HAP-1 (cell line): Measurements from ENCODE around the gene DMXL2.
A peak's percentile ranks its signal among the peaks of the same experiment; 100 is the strongest.
"Not testable (repeated sequence)": the region's sequence is repeated elsewhere in the genome, so short reads cannot be mapped to it uniquely, and the experiment has no call there.

Experiments
- DNase-seq, 2 experiments: peaks; one replicate each; pipeline ENCODE4 v3.0.0-alpha.2; 2016 to 2020; ENCODE audit warnings: low spot score in 2 of 2
- H3K27me3 ChIP-seq: fragments of 250-450 bp; sonication (Bioruptor Pico); 2 replicates; pipeline ENCODE4 v1.5.1; 2020; ENCODE audit warnings: low read depth, mild to moderate bottlenecking, moderate library complexity
- H3K36me3 ChIP-seq: fragments of 250-450 bp; sonication (Bioruptor Pico); replicated peaks from 2 replicates; pipeline ENCODE4 v1.5.1; 2020; ENCODE audit warnings: mild to moderate bottlenecking
- H3K4me1 ChIP-seq: fragments of 250-450 bp; sonication (Bioruptor Pico); 2 replicates; pipeline ENCODE4 v1.5.1; 2020; ENCODE audit warnings: mild to moderate bottlenecking
- H3K4me3 ChIP-seq: fragments of 250-450 bp; sonication (Bioruptor Pico); 2 replicates; pipeline ENCODE4 v1.5.1; 2020; ENCODE audit warnings: mild to moderate bottlenecking, moderate library complexity
- H3K9me3 ChIP-seq: fragments of 250-450 bp; sonication (Bioruptor Pico); 2 replicates; pipeline ENCODE4 v1.5.1; 2020; ENCODE audit warnings: mild to moderate bottlenecking, moderate library complexity
- in situ Hi-C: fragments of 300-500 bp; cut with MboI; formaldehyde crosslinking; loops from 3 replicates; pipeline ENCODE4 v1.14.3; 2020; ENCODE audit warnings: low sequenced_read_pairs, inconsistent platforms, mixed read lengths

Gene DMXL2

DNA sequence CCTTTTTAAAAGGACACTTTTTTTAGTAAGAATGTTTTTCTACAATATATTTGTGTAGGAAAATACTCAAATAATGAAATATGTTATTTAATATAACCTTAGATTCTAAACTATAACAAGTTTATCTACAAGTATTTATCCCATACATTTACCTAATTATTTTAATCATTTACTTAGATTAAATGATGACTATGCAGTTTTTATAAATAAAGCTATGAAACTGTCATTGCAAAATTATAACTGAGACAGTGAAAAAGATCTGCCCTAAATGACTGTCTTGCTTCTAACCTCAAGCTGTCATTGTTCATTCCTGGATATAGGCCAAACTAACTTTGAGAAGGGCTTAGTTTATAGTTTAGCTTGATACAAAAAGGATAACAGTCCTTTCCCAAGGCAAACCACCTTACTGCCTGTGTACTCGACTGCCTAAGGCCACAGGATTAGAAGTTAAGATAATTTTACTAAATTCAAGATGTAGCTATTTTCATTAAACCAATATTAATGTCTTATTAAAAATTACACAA, 197.0 kb downstream of the DMXL2 start:
- H3K36me3 ChIP-seq: no peaks in the 10 kb centered on the region
- DNase-seq: no peak
- no peaks in the 10 kb centered on the region; the same call in 1 of the 2 replicates for H3K27me3 ChIP-seq
- no peaks in the 10 kb centered on the region for H3K9me3 ChIP-seq
- in situ Hi-C loops: no loop called here
- H3K4me1 ChIP-seq: no peaks in the 10 kb centered on the region
- H3K4me3 ChIP-seq: no peak overlapping the region

DNA sequence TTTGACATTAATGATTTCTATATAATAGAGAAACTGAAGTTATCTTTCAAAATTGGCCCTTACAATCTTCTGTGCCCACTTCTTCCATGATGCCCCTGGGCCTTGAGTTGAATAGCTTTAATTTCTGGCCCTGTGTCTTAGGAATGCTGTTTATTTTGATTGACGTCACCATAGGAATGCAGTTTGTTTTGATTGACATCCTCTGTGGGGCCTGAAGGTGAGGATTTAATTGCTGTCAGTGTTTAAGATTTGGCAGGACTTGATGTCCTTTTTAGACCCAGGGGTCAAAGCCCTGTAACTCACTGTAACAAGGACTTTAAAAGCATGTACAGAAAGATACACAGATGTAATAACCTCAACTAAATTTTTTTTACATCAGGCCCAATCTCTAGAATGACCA, 197.8 kb downstream of the DMXL2 start:
- in situ Hi-C loops: no loop called here
- H3K27me3 ChIP-seq: no peaks in the 10 kb centered on the region; the same call in 1 of the 2 replicates
- no peaks in the 10 kb centered on the region for H3K4me1 ChIP-seq
- DNase-seq: no peak
- H3K4me3 ChIP-seq: no peak overlapping the region
- H3K9me3 ChIP-seq: no peaks in the 10 kb centered on the region
- H3K36me3 ChIP-seq: no peaks in the 10 kb centered on the region

DNA sequence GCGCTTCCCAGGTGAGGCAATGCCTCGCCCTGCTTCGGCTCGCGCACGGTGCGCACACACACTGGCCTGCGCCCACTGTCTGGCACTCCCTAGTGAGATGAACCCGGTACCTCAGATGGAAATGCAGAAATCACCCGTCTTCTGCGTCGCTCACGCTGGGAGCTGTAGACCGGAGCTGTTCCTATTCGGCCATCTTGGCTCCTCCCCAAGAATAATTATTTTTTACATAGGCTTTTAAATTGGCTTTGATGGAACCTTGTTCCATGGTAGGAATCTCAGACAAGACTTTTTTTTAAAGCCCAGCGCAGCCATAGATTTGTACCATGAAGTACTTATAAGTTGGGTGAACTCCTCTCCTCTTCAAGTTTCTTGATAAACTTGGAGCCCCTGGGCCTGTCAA, 199.5 kb downstream of the DMXL2 start:
- in situ Hi-C loops: not testable (repeated sequence)

DNA sequence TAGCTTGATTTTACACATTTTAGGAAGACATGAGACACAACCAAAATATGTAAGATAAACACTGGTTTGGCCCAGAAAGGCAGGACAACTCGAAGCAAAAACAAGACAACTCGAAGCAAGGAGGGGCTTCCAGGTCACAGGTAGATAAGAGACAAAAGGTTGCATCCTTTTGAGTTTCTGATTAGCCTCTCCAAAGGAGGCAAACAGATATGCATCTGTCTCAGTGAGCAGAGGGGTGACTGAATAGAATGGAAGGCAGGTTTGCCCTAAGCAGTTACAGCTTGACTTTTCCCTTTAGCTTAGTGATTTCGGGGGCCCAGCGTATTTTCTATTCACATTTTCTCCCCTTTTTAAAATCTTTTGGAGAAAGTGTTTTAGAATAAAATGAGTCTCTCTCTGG, 206.4 kb downstream of the DMXL2 start:
- in situ Hi-C loops: no loop called here
- Histone ChIP-seq H3K9me3 (no peaks in the 10 kb centered on the region), H3K36me3 (no peaks in the 10 kb centered on the region), H3K27me3 (no peaks in the 10 kb centered on the region), H3K4me1 (no peaks in the 10 kb centered on the region), H3K4me3 (no peak overlapping the region)
- no peak for DNase-seq

More for the DNA sequence above, 199.5 kb downstream of the DMXL2 start:
- not testable (repeated sequence) for H3K4me1 ChIP-seq, H3K4me3 ChIP-seq, DNase-seq, H3K27me3 ChIP-seq, H3K9me3 ChIP-seq, H3K36me3 ChIP-seq

DNA sequence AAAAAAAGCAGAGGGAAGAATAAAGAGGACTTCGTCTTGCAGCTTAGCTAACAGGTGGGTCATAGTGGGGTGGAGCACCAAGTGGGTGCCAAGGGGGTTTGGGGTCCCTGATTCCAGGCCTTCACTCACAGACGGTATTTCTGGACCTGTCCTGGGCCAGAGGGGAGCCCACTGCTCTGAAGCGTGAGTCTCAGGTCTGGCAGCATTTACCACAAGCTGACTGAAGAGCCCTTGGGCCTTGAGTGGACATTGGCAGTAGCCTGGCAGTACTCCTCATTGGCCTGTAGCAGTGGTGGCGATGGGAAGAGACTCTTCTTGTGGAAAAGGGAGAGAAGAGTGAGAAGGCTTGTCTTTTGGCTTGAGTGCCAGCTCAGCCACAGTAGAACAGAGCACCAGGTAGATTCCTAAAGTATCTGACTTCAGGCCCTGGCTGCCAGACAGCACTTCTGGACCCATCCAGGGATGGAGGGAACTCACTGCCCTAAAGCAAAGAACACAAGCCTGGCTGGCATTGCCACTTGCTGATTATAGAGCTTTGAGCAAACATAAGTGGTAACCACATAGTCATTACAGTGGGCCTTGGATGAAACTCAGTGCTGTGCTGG, 208.2 kb downstream of the DMXL2 start:
- no peak overlapping the region for H3K4me3 ChIP-seq
- in situ Hi-C loops: no loop called here
- DNase-seq: no peak
- no peaks in the 10 kb centered on the region for H3K9me3 ChIP-seq
- H3K27me3 ChIP-seq: no peaks in the 10 kb centered on the region
- no peaks in the 10 kb centered on the region for H3K36me3 ChIP-seq
- H3K4me1 ChIP-seq: no peaks in the 10 kb centered on the region

DNA sequence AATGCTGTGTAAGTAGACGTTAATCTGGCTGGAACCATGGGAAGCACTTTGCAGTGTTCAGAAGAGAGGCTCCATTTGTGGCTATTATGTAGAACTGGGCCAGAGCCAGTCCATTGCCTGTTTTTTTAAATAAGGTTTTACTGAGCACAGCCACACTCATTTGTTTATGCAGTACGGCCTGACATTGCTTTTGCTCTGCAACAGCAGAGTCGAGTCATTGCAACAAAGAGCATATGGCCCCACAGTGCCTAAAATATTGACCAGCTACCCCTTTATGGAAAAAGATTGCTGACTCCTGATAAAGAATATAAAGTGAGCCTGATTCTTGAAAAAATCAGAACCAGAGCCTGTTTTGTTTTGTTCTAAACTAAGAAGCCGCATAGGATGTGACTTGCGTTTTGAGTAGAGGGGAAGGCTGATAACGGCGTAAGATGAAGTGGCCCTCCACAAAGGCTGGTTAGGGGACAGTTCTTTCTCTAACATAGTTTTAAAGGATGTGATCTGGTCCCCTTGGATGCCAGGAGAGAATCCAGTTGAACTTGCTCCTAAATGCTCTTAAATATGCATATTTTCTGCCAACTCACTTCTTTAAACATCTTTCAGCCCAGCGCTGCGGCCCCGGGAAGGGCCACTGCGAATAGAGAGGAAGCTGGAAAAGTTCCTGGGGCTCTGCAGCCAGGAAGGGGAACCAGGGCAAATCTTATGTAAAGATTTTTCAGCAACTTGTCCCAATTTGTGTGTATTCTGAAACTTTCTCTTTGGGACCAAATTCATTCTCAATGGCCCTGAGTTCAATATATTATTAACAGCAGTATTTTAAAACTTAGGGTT, 216.7 kb downstream of the DMXL2 start:
- no peak for DNase-seq
- H3K4me3 ChIP-seq: no peak overlapping the region
- no peaks in the 10 kb centered on the region for H3K27me3 ChIP-seq
- in situ Hi-C loops: no loop called here
- H3K36me3 ChIP-seq: no peaks in the 10 kb centered on the region
- no peaks in the 10 kb centered on the region for H3K9me3 ChIP-seq
- H3K4me1 ChIP-seq: no peaks in the 10 kb centered on the region

DNA sequence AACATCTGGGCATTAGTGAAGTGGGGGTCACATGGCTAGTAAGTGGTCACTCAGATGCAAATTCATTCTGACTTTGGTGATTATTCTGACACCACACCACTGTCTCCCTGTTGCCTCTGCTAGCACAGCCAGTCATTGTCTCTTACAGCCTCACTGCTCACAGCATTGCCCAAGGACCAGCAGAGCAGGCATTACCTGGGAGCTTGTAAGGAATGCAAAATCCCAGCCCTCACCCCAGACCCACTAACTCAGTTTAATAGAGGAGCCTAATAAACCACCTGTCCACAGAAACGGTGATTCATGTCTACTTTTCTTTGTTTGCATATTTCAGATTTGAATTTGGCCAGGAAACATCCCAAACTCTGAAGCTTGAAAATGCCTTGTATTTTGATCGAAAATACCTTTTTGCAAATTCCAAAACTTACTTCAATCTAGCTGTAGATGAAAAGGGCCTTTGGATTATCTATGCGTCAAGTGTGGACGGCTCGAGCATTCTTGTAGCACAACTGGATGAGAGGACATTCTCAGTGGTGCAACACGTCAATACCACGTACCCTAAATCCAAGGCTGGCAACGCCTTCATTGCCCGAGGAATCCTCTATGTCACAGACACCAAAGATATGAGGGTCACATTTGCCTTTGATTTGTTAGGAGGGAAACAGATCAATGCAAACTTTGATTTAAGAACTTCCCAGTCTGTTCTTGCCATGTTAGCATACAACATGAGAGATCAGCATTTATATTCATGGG, 218.4 kb downstream of the DMXL2 start:
- Histone ChIP-seq H3K4me1 (no peaks in the 10 kb centered on the region), H3K27me3 (no peaks in the 10 kb centered on the region), H3K9me3 (no peaks in the 10 kb centered on the region), H3K36me3 (no peaks in the 10 kb centered on the region), H3K4me3 (no peak overlapping the region)
- DNase-seq: no peak
- in situ Hi-C loops: no loop called here

DNA sequence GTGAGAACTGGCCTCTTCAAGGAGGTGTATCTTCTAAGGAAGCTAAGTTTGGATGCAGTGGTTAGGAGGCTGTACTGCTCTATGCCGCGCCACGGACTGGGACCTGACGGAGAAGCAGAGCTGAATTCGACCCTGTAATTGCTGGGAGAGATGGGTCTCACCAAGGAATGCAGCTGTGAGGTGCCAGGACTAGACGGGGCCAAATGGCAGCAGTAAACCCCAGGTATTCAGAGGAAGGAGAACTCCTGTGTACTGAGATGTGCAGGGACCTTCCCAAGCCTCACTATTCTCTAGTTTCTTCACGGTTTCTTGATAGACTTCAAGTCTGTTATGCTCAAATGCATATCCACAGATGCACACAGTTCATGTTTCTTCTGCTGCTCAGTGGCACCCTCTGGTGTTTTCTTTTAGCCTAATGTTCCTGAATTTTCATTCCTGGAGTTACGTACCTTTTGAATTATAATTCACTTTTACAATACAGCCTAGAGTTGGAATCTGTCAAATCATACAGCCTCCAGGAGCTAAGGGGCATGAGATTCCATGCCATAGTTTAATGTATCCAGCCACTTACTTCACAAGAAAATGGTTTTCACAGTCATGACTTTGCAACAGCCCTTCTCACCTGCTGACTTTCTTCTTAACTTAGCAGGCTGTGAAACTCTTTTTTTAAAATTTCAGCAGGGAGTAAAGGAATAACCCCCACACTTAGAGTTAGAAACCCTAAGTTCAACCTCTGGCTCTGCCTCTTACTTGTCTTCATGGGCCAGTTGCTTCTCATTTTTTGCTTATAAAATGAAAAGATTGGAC, 219.3 kb downstream of the DMXL2 start:
- H3K9me3 ChIP-seq: no peaks in the 10 kb centered on the region
- H3K4me3 ChIP-seq: no peak overlapping the region
- in situ Hi-C loops: no loop called here
- H3K4me1 ChIP-seq: no peaks in the 10 kb centered on the region
- no peaks in the 10 kb centered on the region for H3K27me3 ChIP-seq
- peak; percentile 43 to 52 for DNase-seq
- no peaks in the 10 kb centered on the region for H3K36me3 ChIP-seq

DNA sequence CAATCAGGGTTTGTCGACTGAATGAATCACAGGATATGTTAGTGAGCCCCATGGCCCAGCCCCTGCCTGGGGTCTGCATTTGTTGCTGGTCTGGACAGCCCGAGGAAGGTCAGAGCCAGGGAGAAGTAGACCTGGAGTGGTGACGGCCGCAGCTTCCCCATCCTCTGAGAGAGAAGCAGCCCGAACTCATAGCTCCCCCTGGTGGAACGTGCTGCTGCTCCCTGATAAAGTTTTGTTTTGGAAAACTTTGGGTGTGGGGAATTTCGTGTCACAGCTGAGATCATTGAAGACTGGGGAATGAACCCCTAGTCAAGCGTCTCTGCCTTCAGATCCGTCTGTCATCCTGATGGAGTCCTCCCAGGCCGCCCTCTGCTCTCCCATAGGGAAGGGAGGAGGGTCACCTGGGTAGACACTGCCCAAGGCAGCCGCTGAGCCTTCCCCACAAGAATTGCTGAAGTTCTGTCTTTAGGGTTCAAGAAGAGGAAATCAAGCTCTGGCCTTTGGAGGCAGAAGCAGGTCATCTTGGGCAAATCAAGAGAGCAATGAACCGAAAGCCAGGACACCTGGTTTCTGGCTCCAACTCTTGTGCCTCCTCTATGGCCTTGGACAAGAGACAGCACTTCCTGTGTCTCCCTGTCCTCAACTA, 220.6 kb downstream of the DMXL2 start:
- no peaks in the 10 kb centered on the region for H3K9me3 ChIP-seq
- H3K4me1 ChIP-seq: no peaks in the 10 kb centered on the region
- no peaks in the 10 kb centered on the region for H3K36me3 ChIP-seq
- H3K27me3 ChIP-seq: no peaks in the 10 kb centered on the region
- in situ Hi-C loops: no loop called here
- no peak overlapping the region for H3K4me3 ChIP-seq
- DNase-seq: peak in 1 of 2 experiments; percentile 72

DNA sequence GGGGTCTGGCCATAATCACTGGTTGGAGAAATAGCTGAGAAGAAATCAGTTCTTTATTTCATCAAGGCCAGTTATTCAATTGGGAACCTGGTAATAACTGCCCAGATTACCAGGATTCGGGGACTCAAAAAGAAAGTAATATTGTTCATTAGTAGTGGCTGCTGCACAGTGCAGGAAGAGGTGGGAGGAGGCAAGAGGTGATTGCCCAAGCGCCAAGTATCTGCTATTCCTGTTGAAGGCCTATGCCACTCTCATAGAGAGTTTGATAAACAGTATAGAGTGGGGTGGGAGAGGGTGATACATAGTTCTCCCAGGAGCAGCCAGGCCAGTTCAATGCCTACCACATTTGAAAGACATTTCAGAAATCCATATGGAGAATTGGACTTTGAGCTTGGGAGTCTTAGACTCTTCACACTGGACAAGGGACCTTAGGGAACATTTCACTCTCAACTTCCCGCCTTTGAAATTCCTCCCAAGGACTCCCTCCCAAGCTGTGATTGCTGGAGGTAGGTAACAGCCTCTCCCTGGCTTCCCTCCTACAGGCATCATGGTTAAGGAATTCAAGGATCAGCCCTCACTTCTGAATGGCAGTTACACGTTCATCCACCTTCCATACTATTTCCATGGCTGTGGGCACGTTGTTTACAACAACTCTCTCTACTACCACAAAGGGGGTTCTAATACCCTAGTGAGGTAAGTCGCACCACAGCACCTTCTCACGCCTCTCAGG, 221.4 kb downstream of the DMXL2 start:
- no peaks in the 10 kb centered on the region for H3K9me3 ChIP-seq

DNA sequence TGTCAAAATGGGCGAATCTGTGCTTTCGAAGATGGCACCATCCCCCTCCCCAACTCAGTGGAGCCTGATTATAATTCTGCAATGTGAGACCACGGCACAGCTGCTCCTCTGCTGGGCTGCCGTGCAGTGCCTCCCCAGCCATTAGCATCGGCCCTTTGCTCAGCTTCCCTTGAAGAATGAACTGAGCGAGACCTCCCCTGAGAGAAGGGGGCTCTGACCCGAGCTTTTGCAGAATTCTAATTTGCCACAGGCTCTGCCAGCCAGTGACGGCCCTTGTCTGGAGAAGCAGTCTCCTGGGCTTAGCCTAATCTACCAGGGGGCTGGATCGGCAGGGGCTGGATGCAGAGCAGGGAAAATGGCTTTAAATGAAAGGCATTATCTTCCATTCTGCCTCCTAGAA, 223.9 kb downstream of the DMXL2 start:
- DNase-seq: no peak
- H3K9me3 ChIP-seq: no peaks in the 10 kb centered on the region
- H3K27me3 ChIP-seq: no peaks in the 10 kb centered on the region
- no peaks in the 10 kb centered on the region for H3K36me3 ChIP-seq
- in situ Hi-C loops: loop anchor here (10.0 kb wide), 1 partner anchor 234 kb away; no protein-coding TSS in a partner anchor
- no peak overlapping the region for H3K4me3 ChIP-seq
- no peaks in the 10 kb centered on the region for H3K4me1 ChIP-seq

More for the DNA sequence above, 221.4 kb downstream of the DMXL2 start:
- Histone ChIP-seq H3K4me3 (no peak overlapping the region), H3K36me3 (no peaks in the 10 kb centered on the region), H3K27me3 (no peaks in the 10 kb centered on the region), H3K4me1 (no peaks in the 10 kb centered on the region)
- DNase-seq: no peak
- in situ Hi-C loops: no loop called here
